Right lobe of liver (tissue), 6 donors: ENCODE results near the gene SPATA20. TPM values are rescaled to one million over a fixed set of nuclear protein-coding genes. Genes with fewer than 3 reads are reported as not detected.

Experiments used
- ATAC-seq, 4 donors: fragments of 200-7000 bp; cut with Tn5 transposase; one replicate each; pipeline ENCODE4 v1.9.1; 2020; ENCODE audit warnings: mild to moderate bottlenecking in 4 of 4, moderate library complexity in 4 of 4
- DNase-seq, 3 donors: peaks; one replicate each; pipeline ENCODE4 v3.0.0-alpha.2; 2020
- H3K27ac ChIP-seq, 3 donors: fragments of 200-600 bp; one replicate each; pipeline ENCODE4 v1.8.0; 2022
- H3K27me3 ChIP-seq, 2 donors: fragments of 200-600 bp; one replicate each; pipeline ENCODE4 v1.8.0; 2022
- H3K36me3 ChIP-seq, 4 donors: fragments of 200-600 bp; sonication (generic) in 1 of 4; one replicate each; pipeline versions ENCODE4 v1.5.1 to v1.8.0; 2017 to 2022; ENCODE audit warnings: control low read depth in 1 of 4
- H3K4me1 ChIP-seq, 4 donors: fragments of 200-600 bp; sonication (generic) in 1 of 4; one replicate each; pipeline versions ENCODE4 v1.5.1 to v1.8.0; 2017 to 2022; ENCODE audit warnings: control low read depth in 1 of 4
- H3K4me3 ChIP-seq, 3 donors: fragments of 200-600 bp; one replicate each; pipeline ENCODE4 v1.8.0; 2022
- H3K9me3 ChIP-seq, 4 donors: fragments of 200-600 bp; sonication (generic) in 1 of 4; one replicate each; pipeline versions ENCODE4 v1.5.1 to v1.8.0; 2017 to 2022; ENCODE audit warnings: control low read depth in 1 of 4
- CTCF ChIP-seq, 4 donors: fragments of 200-600 bp in 3 of 4; fragments of 450-650 bp in 1 of 4; IDR thresholded peaks; one replicate each; pipeline versions ENCODE4 v1.5.1 to v1.8.0; 2016 to 2022; ENCODE audit warnings: antibody characterized with exemption in 4 of 4, mild to moderate bottlenecking in 2 of 4
- POLR2A ChIP-seq: fragments of 450-650 bp; IDR thresholded peaks from one replicate; pipeline ENCODE4 v1.6.1; 2017; ENCODE audit warnings: antibody characterized with exemption, mild to moderate bottlenecking
- WGBS: methylation state at CpG from one replicate; pipeline ENCODE4 v1.1.6; 2018; ENCODE audit warnings: low coverage, low lambda C conversion rate; ENCODE audit not compliant: insufficient coverage; ENCODE audit errors: missing lambda C conversion rate; 5-methylcytosine and 5-hydroxymethylcytosine counted together
- intact Hi-C, 2 donors: fragments of 100-400 bp; cut with DNase I; formaldehyde crosslinking; loops; one replicate each; pipeline versions ENCODE4 v1.11.2 to v1.14.1; 2022
- long read RNA-seq: library from polyadenylated mRNA; unstranded; transcript quantifications from one replicate; pipeline ENCODE4 v2.0.0, GENCODE V29; 2019
- total RNA-seq, 6 experiments: library from RNA; depleted of rRNA in 2 of 6; stranded (reverse); fragments of >200 nt in 2 of 6; fragmentation: NEBNext Ultra II Directional in 3 of 6; extraction: Animal tissue kit (Norgen Biotek cat#: 25700) in 3 of 6; gene quantifications; one replicate each; pipeline versions ENCODE4 v1.1.0 to v1.2.4, GENCODE V29; 2016 to 2023
- donor health status: DM: no; HTN: yes; CAD: no.
- donor health status: DM: no; HTN: no; CAD: no.
- donor health status: DM: no; HTN: no; CAD: no.
- donor health status: DM: no; HTN: yes; CAD: no.
- donor health status: DM: no; HTN: yes; CAD: no.

Gene SPATA20
- 100 to 1,000 TPM in 1 of 6 experiments, 10 to 100 TPM in 5; 29.6 to 203 (median 34.2) TPM for total RNA-seq
- long read RNA-seq, partial matches to known transcripts: 2 of 6 reads
- long read RNA-seq, other reads (novel, unspliced or antisense): 1 of 6 reads

GRCh38 chr17:50547035-50547735, at the start of gene SPATA20:
Gene SPATA20 (plus strand): TSS chr17:50547174. CDS start chr17:50547209, 35 bp downstream.
- Histone ChIP-seq H3K36me3 (no peaks in the 10 kb centered on the region), H3K4me3 (peak within 1 kb of the TSS; percentile 59 to 75 (median 74)), H3K4me1 (peaks cover 0 to 33% (median 16%) of the 10 kb centered on the region in 4 donors), H3K9me3 (no peaks in the 10 kb centered on the region), H3K27me3 (no peaks in the 10 kb centered on the region), H3K27ac (peak within 1 kb of the TSS; percentile 71 to 76 (median 71))
- TF ChIP-seq POLR2A (peak; percentile 92), CTCF (IDR thresholded peaks at IDR 0.05) (peak; percentile 94 to 99 (median 97))
- ATAC-seq: peak; percentile 79 to 85 (median 80)
- peak; percentile 91 to 93 (median 93) for DNase-seq
- 6% methylated on average over 4 of the region's 42 CpGs for WGBS
- intact Hi-C loops: loop anchor here in 1 of 2 donors (5.0 kb wide), 1 partner anchor 150 kb away; no protein-coding TSS in a partner anchor

- no peaks in the 10 kb centered on the region for H3K9me3 ChIP-seq
- DNase-seq (no peak), ATAC-seq (peak in 1 of 4 donors; percentile 37)
- no peak for TF ChIP-seq POLR2A
- H3K27ac ChIP-seq: no peak overlapping the region
- H3K27me3 ChIP-seq: no peaks in the 10 kb centered on the region
- intact Hi-C loops: no loop called here
- H3K4me1 ChIP-seq: no peaks in the 10 kb centered on the region
- 83% methylated on average over 2 of the region's 7 CpGs for WGBS
- no peaks in the 10 kb centered on the region for H3K36me3 ChIP-seq
- no peak overlapping the region for H3K4me3 ChIP-seq
Observed at GRCh38 chr17:50498021-50498874, 48.7 kb upstream of the SPATA20 start.

GRCh38 chr17:50499270-50499669, 47.7 kb upstream of the SPATA20 start:
- Histone ChIP-seq H3K4me1 (no peaks in the 10 kb centered on the region), H3K36me3 (no peaks in the 10 kb centered on the region), H3K27ac (no peak overlapping the region), H3K27me3 (no peaks in the 10 kb centered on the region), H3K9me3 (no peaks in the 10 kb centered on the region), H3K4me3 (no peak overlapping the region)
- intact Hi-C loops: no loop called here
- no peak for TF ChIP-seq POLR2A
- no peak for TF ChIP-seq CTCF (IDR thresholded peaks at IDR 0.05)
- DNase-seq (no peak), ATAC-seq (no peak)

DNA sequence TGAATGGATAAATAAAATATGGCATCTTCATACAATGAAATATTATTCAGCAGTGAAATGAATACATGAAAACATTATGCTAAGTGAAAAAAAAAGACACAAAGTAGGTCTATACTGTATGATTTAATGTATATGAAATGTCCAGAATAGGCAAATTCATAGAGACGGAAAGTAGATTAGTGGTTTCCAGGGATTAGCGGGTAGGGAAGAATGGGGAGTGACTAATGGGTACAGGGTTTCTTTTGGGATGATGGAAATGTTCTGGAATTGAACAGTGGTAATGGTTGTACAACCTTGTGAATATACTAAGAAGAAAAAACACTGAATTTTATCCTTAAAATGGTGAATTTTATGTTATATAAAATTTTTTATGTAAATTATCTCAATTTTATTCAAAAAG, 47.3 kb upstream of the SPATA20 start:
- ATAC-seq: no peak
- DNase-seq: no peak
- Histone ChIP-seq H3K9me3 (no peaks in the 10 kb centered on the region), H3K4me3 (no peak overlapping the region), H3K36me3 (no peaks in the 10 kb centered on the region), H3K4me1 (no peaks in the 10 kb centered on the region), H3K27me3 (no peaks in the 10 kb centered on the region), H3K27ac (no peak overlapping the region)
- intact Hi-C loops: no loop called here
- no peak for TF ChIP-seq POLR2A
- no peak for TF ChIP-seq CTCF (IDR thresholded peaks at IDR 0.05)
- WGBS: 100% methylated on average over 2 of the region's 2 CpGs

DNA sequence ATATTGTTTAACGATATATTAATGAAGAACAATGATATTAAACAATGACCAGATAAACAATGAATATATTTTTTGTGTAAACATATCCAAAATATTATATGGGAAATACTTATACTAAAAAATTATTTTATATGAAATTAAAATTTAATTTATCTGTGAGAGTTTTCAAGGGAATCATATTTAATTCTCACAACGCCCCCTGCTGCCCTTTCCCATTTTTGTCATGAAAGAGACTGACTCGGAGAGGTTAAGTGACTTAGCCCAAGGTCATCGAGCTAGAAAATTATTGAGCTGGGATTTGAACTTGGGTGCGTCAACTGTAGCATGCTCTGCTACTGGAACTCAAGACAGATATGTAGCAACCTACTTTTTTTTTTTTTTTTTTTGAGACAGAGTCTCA, 45.9 kb upstream of the SPATA20 start:
- TF ChIP-seq POLR2A (no peak), CTCF (IDR thresholded peaks at IDR 0.05) (peak; percentile 22 to 48 (median 35))
- Histone ChIP-seq H3K27me3 (no peaks in the 10 kb centered on the region), H3K4me1 (no peaks in the 10 kb centered on the region), H3K27ac (no peak overlapping the region), H3K4me3 (no peak overlapping the region), H3K9me3 (no peaks in the 10 kb centered on the region), H3K36me3 (no peaks in the 10 kb centered on the region)
- no peak for DNase-seq
- WGBS: 25% methylated on average over 5 of the region's 5 CpGs
- ATAC-seq: peak; percentile 19 to 54 (median 40)
- intact Hi-C loops: no loop called here
